ENCODE measurements around the gene MLEC.
A peak's percentile ranks its signal among the peaks of the same experiment; 100 is the strongest.

MLEC gene, protein sequence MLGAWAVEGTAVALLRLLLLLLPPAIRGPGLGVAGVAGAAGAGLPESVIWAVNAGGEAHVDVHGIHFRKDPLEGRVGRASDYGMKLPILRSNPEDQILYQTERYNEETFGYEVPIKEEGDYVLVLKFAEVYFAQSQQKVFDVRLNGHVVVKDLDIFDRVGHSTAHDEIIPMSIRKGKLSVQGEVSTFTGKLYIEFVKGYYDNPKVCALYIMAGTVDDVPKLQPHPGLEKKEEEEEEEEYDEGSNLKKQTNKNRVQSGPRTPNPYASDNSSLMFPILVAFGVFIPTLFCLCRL

DNA sequence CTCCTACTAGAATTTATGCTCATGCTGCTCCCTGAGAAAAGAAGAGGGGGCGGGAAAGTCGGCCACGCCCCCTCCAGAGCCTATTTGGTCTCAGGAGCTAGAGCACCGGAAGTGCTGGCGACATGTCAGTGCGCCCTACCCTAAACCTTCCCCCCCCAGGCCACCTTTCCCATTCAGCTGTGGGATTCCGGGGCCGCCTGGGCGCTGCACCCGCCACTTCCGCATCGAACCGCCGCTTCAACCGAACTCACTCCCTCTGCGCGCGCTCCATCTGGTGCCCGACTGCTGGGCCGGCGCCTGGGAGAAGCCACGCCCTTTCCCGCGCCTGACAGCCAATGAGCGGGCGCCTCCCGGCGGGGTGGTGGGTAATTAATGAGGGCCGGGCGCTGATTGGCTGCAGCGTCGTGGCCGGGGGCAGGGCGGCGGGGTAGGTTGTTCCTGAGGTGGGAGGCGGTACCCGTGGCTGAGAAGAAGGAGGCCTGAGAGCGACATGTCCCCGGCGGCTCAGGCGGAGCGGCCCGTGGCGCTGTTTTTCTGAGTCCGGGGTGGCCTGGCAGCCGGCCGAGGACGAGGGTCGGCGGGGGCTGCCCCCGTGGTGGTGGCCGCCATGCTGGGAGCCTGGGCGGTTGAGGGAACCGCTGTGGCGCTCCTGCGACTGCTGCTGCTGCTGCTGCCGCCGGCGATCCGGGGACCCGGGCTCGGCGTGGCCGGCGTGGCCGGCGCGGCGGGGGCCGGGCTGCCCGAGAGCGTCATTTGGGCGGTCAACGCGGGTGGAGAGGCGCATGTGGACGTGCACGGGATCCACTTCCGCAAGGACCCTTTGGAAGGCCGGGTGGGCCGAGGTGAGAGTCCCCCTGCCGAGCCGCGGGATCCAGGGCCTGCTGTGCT lies at the start of gene MLEC:
Gene MLEC, plus strand, starts transcription at position 460 of the 888 bp plus-strand sequence. Its CDS starts 148 bp downstream, at position 608.
- Histone ChIP-seq H3K9ac (ENCODE audit: low read length in 5 of 5) (peak within 1 kb of the TSS; percentile 75 to 91 (median 88)), H3K4me1 (ENCODE audit: control insufficient read depth in 5 of 5, insufficient read depth in 5 of 5, low read length in 5 of 5) (peaks cover 18 to 56% (median 55%) of the 10 kb centered on the region in 5 donors), H3K36me3 (ENCODE audit: control insufficient read depth in 5 of 5, insufficient read depth in 5 of 5, low read length in 5 of 5) (no peaks in the 10 kb centered on the region)

DNA sequence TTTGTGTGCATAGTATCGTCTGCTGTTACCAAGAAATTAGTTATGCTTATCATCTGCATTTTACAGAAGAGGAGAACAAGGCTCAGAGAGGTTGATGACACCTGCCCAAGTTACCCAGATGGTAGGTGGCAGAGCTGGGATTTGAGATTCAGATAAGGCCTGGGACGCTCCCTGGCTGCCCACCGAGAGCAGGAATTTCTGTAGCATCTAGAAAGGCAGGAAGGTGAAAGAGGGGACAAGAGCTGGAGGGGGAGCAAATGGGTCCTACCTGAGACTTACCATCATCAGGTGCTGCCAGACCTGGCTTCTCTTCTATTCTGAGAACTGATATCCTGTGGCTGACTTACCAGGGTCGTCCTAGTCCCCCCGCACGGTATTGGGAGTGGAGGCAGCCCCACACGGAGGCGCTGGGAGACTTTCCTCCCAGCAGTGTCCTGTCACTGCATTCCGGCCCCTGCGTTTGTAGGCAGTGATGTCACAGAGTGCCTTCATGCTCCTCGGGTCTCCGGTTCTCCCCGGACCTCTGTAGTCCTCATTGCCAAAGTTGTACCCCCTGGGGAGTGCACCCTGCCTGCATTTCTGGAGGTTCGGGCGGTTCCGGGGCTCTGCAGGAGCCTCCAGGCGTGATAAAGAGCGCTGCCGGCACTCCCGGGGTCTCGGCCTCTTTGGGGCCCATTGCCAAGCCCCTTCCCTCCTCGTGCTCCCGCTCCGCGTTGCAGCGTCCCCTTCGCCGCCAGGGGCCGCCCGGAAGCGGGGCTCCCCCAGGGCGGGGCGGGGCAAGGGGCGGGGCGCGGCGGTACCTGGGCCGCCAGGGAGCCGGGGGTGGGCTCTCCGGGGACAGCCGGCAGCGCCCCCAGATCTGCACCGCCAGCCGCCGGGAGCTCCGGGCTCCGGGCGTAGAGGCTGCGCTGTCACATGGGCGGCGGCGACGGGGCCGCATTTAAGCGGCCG lies 46.9 kb upstream of the MLEC start, which contains the start of gene CABP1:
Gene CABP1, plus strand, starts transcription at position 856 of the 951 bp plus-strand sequence. Its CDS starts 60 bp downstream, at position 916.
- Histone ChIP-seq H3K27ac (ENCODE audit: low read depth, low read length) (no peak within 1 kb of the TSS), H3K27me3 (ENCODE audit: control insufficient read depth in 5 of 5, insufficient read depth in 4 of 5, low read length in 5 of 5) (peaks cover 33 to 44% (median 42%) of the 10 kb centered on the region in 5 donors), H3K9ac (ENCODE audit: low read length in 5 of 5) (no peak within 1 kb of the TSS), H3K4me1 (ENCODE audit: control insufficient read depth in 5 of 5, insufficient read depth in 5 of 5, low read length in 5 of 5) (peaks cover 0 to 14% (median 11%) of the 10 kb centered on the region in 5 donors), H3K9me3 (ENCODE audit: control insufficient read depth in 5 of 5, low read length in 5 of 5) (no peaks in the 10 kb centered on the region), H3K36me3 (ENCODE audit: control insufficient read depth in 5 of 5, insufficient read depth in 5 of 5, low read length in 5 of 5) (no peaks in the 10 kb centered on the region), H3K4me3 (ENCODE audit: low read depth in 1 of 5, low read length in 5 of 5) (peak within 1 kb of the TSS in 3 of 5 donors; percentile 40 to 62 (median 53))

More for the DNA sequence above, at the start of gene MLEC:
- H3K4me3 ChIP-seq (ENCODE audit: low read depth in 1 of 5, low read length in 5 of 5), result peak within 1 kb of the TSS; percentile 83 to 94 (median 88)
- no peaks in the 10 kb centered on the region for H3K27me3 ChIP-seq (ENCODE audit: control insufficient read depth in 5 of 5, insufficient read depth in 4 of 5, low read length in 5 of 5)
- peak within 1 kb of the TSS; percentile 89 for H3K27ac ChIP-seq (ENCODE audit: low read depth, low read length)
- no peaks in the 10 kb centered on the region for H3K9me3 ChIP-seq (ENCODE audit: control insufficient read depth in 5 of 5, low read length in 5 of 5)

DNA sequence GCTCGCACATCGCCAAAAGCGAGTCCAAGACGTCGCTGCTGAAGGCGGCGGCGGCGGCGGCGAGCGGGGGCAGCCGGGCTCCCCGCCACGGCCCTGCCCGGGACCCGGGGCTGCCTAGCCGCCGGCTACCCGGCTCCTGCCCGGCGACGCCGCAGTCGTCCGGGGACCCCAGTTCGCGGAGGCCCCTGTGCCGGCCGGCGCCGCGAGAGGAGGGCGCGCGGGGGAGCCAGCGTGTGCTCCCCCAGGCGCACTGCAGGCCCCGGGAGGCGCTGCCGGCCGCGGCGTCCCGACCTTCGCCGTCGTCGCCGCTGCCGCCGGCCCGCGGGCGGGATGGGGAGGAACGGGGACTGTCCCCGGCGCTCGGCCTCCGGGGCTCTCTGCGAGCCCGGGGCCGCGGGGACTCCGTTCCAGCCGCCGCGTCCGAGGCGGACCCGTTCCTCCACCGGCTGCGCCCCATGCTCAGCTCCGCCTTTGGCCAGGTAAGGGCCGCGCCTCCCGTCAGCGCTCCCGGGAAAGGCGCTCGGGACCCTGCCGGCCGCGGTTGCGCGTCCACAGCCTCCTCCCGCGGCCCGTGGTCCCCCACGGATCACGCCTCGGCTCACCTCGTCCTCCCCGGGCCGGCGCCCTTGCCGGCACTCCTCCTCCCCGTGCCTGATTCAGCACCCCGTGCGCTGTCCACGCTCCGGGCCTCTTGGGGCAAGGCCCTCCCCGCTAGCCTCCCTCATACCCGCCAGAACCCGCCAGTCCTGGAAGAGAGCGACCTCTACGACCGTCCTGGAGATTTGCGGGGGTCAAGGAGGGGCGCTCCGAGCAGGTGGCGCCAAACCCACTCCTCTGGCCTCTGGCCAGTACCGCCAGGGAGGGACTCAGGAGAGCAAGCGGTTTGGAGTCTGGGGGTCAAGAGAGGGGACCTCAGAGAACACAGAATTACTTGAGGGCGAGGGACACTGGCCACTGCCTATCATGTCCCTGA lies 45.8 kb upstream of the MLEC start:
- Histone ChIP-seq H3K27me3 (ENCODE audit: control insufficient read depth in 5 of 5, insufficient read depth in 4 of 5, low read length in 5 of 5) (peaks cover 36 to 48% (median 44%) of the 10 kb centered on the region in 5 donors), H3K4me1 (ENCODE audit: control insufficient read depth in 5 of 5, insufficient read depth in 5 of 5, low read length in 5 of 5) (peaks cover 0 to 14% (median 11%) of the 10 kb centered on the region in 5 donors), H3K27ac (ENCODE audit: low read depth, low read length) (no peak overlapping the region), H3K4me3 (ENCODE audit: low read depth in 1 of 5, low read length in 5 of 5) (peak overlapping the region in 3 of 5 donors; percentile 40 to 62 (median 53)), H3K9me3 (ENCODE audit: control insufficient read depth in 5 of 5, low read length in 5 of 5) (no peaks in the 10 kb centered on the region), H3K9ac (ENCODE audit: low read length in 5 of 5) (no peak overlapping the region), H3K36me3 (ENCODE audit: control insufficient read depth in 5 of 5, insufficient read depth in 5 of 5, low read length in 5 of 5) (no peaks in the 10 kb centered on the region)

DNA sequence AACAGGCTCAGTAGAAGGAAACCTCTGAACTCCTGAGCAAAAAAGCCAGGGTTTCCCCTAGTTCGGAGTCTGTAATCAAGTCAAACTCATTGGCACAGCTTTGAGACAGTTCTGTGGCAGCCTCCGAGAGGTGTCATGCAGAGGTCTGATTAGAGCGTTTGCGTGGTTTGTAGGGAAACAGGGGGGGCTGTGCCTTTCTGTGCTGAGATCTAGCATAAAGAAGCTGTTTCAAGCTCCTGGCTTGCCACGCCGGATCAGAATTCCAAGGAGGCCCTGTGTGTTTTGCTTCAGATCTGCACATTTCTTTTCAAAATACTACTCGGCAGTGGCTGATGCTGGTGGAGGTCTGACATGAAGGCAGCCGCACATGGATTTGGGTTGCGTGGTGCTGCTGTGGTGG lies 44.8 kb upstream of the MLEC start:
- H3K27me3 ChIP-seq (ENCODE audit: control insufficient read depth in 5 of 5, insufficient read depth in 4 of 5, low read length in 5 of 5), result peaks cover 36 to 48% (median 44%) of the 10 kb centered on the region in 5 donors
- no peaks in the 10 kb centered on the region for H3K36me3 ChIP-seq (ENCODE audit: control insufficient read depth in 5 of 5, insufficient read depth in 5 of 5, low read length in 5 of 5)
- no peaks in the 10 kb centered on the region for H3K9me3 ChIP-seq (ENCODE audit: control insufficient read depth in 5 of 5, low read length in 5 of 5)
- no peak overlapping the region for H3K27ac ChIP-seq (ENCODE audit: low read depth, low read length)
- no peak overlapping the region for H3K4me3 ChIP-seq (ENCODE audit: low read depth in 1 of 5, low read length in 5 of 5)
- no peak overlapping the region for H3K9ac ChIP-seq (ENCODE audit: low read length in 5 of 5)
- H3K4me1 ChIP-seq (ENCODE audit: control insufficient read depth in 5 of 5, insufficient read depth in 5 of 5, low read length in 5 of 5), result peaks cover 0 to 14% (median 11%) of the 10 kb centered on the region in 5 donors

DNA sequence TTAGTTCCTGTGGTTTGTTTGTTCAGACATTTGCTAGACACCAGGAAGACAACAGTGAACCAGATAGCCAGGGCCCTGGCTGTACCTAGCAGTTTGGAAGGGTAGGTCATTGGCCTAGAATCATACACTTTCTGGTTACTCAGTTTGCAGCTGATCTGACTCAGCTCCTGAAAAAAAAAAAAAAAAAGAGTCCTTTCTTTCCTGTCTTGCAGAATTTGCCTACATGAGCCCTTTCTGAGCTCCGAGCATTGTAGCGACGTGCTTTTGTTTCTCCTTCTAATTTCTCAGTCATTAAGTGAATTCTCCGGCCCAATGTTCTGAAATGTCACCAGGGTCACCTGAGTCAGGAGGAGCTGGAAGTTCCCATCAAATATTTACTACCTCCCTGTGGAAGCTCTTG lies 44.1 kb upstream of the MLEC start:
- H3K4me1 ChIP-seq (ENCODE audit: control insufficient read depth in 5 of 5, insufficient read depth in 5 of 5, low read length in 5 of 5), result peaks cover 0 to 14% (median 11%) of the 10 kb centered on the region in 5 donors
- no peak overlapping the region for H3K27ac ChIP-seq (ENCODE audit: low read depth, low read length)
- H3K36me3 ChIP-seq (ENCODE audit: control insufficient read depth in 5 of 5, insufficient read depth in 5 of 5, low read length in 5 of 5), result no peaks in the 10 kb centered on the region
- no peak overlapping the region for H3K4me3 ChIP-seq (ENCODE audit: low read depth in 1 of 5, low read length in 5 of 5)
- H3K9me3 ChIP-seq (ENCODE audit: control insufficient read depth in 5 of 5, low read length in 5 of 5), result no peaks in the 10 kb centered on the region
- peaks cover 36 to 48% (median 44%) of the 10 kb centered on the region in 5 donors for H3K27me3 ChIP-seq (ENCODE audit: control insufficient read depth in 5 of 5, insufficient read depth in 4 of 5, low read length in 5 of 5)
- H3K9ac ChIP-seq (ENCODE audit: low read length in 5 of 5), result no peak overlapping the region

DNA sequence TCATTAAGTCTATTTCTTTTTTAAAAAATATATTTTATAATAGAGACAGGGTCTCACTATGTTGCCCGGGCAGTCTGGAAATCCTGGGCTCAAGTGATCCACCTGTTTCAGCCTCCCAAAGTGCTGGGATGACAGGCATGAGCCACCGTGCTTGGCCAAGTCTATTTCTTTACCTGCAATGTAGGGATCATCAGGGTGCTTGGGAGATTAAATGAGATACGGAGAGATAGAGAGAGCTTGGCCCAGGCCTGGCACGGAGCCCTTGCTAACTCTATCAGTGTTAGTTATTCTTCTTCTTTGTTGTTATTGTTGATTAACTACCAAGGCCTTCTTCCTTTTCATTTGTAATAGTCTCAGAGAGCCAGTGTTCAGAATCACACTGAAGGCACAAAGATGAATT lies 43.4 kb upstream of the MLEC start:
- H3K4me1 ChIP-seq (ENCODE audit: control insufficient read depth in 5 of 5, insufficient read depth in 5 of 5, low read length in 5 of 5), result peaks cover 0 to 17% (median 13%) of the 10 kb centered on the region in 5 donors
- H3K9me3 ChIP-seq (ENCODE audit: control insufficient read depth in 5 of 5, low read length in 5 of 5), result no peaks in the 10 kb centered on the region
- H3K27me3 ChIP-seq (ENCODE audit: control insufficient read depth in 5 of 5, insufficient read depth in 4 of 5, low read length in 5 of 5), result peaks cover 36 to 48% (median 44%) of the 10 kb centered on the region in 5 donors
- H3K36me3 ChIP-seq (ENCODE audit: control insufficient read depth in 5 of 5, insufficient read depth in 5 of 5, low read length in 5 of 5), result no peaks in the 10 kb centered on the region
- no peak overlapping the region for H3K9ac ChIP-seq (ENCODE audit: low read length in 5 of 5)
- no peak overlapping the region for H3K27ac ChIP-seq (ENCODE audit: low read depth, low read length)
- no peak overlapping the region for H3K4me3 ChIP-seq (ENCODE audit: low read depth in 1 of 5, low read length in 5 of 5)

DNA sequence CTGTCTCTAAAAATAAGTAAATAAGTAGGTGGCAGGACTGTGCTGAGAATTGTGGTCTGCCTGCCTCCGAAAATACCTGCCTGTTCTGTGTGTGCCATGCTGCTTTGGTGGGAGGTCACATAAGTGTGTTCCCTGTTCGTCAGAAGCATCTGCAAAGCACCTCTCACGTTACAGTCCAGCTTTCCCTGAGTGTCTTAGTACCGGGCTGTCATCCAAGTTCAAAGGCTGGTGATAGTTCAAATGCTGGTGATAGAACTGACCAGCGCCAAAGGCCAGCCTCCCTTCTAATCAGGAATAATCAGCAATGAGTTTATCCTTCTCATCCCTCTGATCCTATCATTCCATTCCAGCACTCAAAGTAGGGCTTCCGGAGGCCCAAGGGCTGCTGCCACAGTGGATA lies 40.9 kb upstream of the MLEC start:
- H3K36me3 ChIP-seq (ENCODE audit: control insufficient read depth in 5 of 5, insufficient read depth in 5 of 5, low read length in 5 of 5), result no peaks in the 10 kb centered on the region
- no peak overlapping the region for H3K9ac ChIP-seq (ENCODE audit: low read length in 5 of 5)
- H3K9me3 ChIP-seq (ENCODE audit: control insufficient read depth in 5 of 5, low read length in 5 of 5), result no peaks in the 10 kb centered on the region
- peaks cover 27 to 47% (median 42%) of the 10 kb centered on the region in 5 donors for H3K27me3 ChIP-seq (ENCODE audit: control insufficient read depth in 5 of 5, insufficient read depth in 4 of 5, low read length in 5 of 5)
- H3K4me1 ChIP-seq (ENCODE audit: control insufficient read depth in 5 of 5, insufficient read depth in 5 of 5, low read length in 5 of 5), result peaks cover 0 to 36% (median 24%) of the 10 kb centered on the region in 5 donors
- H3K4me3 ChIP-seq (ENCODE audit: low read depth in 1 of 5, low read length in 5 of 5), result no peak overlapping the region
- no peak overlapping the region for H3K27ac ChIP-seq (ENCODE audit: low read depth, low read length)

DNA sequence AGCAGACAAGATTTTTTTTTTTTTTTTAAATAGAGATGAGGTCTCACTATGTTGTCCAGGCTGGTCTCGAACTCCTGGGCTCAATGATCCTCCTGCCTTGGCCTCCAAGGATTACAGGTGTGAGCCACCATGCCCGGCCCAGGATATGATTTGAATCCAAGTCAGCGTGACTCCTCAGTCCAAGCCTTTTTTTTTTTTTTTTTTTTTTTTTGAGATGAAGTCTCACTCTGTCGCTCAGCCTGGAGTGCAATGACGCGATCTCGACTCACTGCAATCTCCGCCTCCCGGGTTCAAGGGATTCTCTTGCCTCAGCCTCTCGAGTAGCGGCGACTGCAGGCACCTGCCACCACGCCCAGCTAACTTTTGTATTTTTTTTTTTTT lies 39.6 kb upstream of the MLEC start:
- Histone ChIP-seq H3K4me1 (ENCODE audit: control insufficient read depth in 5 of 5, insufficient read depth in 5 of 5, low read length in 5 of 5) (peaks cover 1 to 40% (median 18%) of the 10 kb centered on the region in 5 donors), H3K27ac (ENCODE audit: low read depth, low read length) (no peak overlapping the region), H3K27me3 (ENCODE audit: control insufficient read depth in 5 of 5, insufficient read depth in 4 of 5, low read length in 5 of 5) (peaks cover 14 to 35% (median 29%) of the 10 kb centered on the region in 5 donors), H3K9me3 (ENCODE audit: control insufficient read depth in 5 of 5, low read length in 5 of 5) (no peaks in the 10 kb centered on the region), H3K4me3 (ENCODE audit: low read depth in 1 of 5, low read length in 5 of 5) (no peak overlapping the region), H3K9ac (ENCODE audit: low read length in 5 of 5) (no peak overlapping the region), H3K36me3 (ENCODE audit: control insufficient read depth in 5 of 5, insufficient read depth in 5 of 5, low read length in 5 of 5) (no peaks in the 10 kb centered on the region)
